GM23338 (cell line): ENCODE results near the gene ASAP2. TPM values are rescaled to one million over a fixed set of nuclear protein-coding genes. Genes with fewer than 3 reads are reported as not detected.

Experiments used
- ATAC-seq: fragments of 200-7000 bp; cut with Tn5 transposase; 3 replicates; pipeline ENCODE4 v1.9.1; 2020
- DNase-seq: peaks from one replicate; pipeline ENCODE4 v3.0.0-alpha.2; 2015; ENCODE audit warnings: low spot score
- H2AFZ ChIP-seq: fragments of 200-600 bp; sonication (generic); 2 replicates; pipeline ENCODE4 v1.8.0; 2016; ENCODE audit warnings: antibody characterized with exemption, mild to moderate bottlenecking, moderate library complexity
- H3F3A ChIP-seq: fragments of 200-600 bp; sonication (generic); replicated peaks from 2 replicates; pipeline ENCODE4 v1.8.0; 2017; ENCODE audit warnings: antibody characterized with exemption, mixed run types, low read depth
- H3K27ac ChIP-seq: fragments of 200-600 bp; sonication (generic); 2 replicates; pipeline ENCODE4 v1.6.1; 2016; ENCODE audit warnings: low read depth
- H3K27me3 ChIP-seq: fragments of 200-600 bp; sonication (generic); 2 replicates; pipeline ENCODE4 v1.8.0; 2016; ENCODE audit warnings: mild to moderate bottlenecking, mixed run types, moderate library complexity; ENCODE audit not compliant: insufficient read depth
- H3K36me3 ChIP-seq: fragments of 200-600 bp; sonication (generic); 2 replicates; pipeline ENCODE4 v1.8.0; 2016; ENCODE audit warnings: mild to moderate bottlenecking; ENCODE audit not compliant: insufficient read depth
- H3K4me1 ChIP-seq: fragments of 200-600 bp; sonication (generic); 2 replicates; pipeline ENCODE4 v1.8.0; 2016; ENCODE audit warnings: mild to moderate bottlenecking, moderate library complexity; ENCODE audit not compliant: insufficient read depth
- H3K4me2 ChIP-seq: fragments of 200-600 bp; sonication (generic); 2 replicates; pipeline ENCODE4 v1.7.1; 2017; ENCODE audit warnings: mixed run types
- H3K4me3 ChIP-seq: fragments of 200-600 bp; sonication (generic); 2 replicates; pipeline ENCODE4 v1.6.1; 2016; ENCODE audit warnings: mixed run types
- H3K79me2 ChIP-seq: fragments of 200-600 bp; sonication (generic); replicated peaks from 2 replicates; pipeline ENCODE4 v1.8.0; 2017; ENCODE audit warnings: mild to moderate bottlenecking; ENCODE audit not compliant: insufficient read depth
- H3K9me2 ChIP-seq: fragments of 200-600 bp; sonication (generic); 2 replicates; pipeline ENCODE4 v1.8.0; 2017; ENCODE audit not compliant: insufficient read depth
- H4K20me1 ChIP-seq: fragments of 200-600 bp; sonication (generic); replicated peaks from 2 replicates; pipeline ENCODE4 v1.8.0; 2017; ENCODE audit warnings: mild to moderate bottlenecking; ENCODE audit not compliant: insufficient read depth
- H3K27ac Mint-ChIP-seq: 2 replicates; pipeline ENCODE4 v1.8.0; 2020; ENCODE audit warnings: inconsistent platforms, mild to moderate bottlenecking, moderate library complexity, mixed read lengths
- H3K27me3 Mint-ChIP-seq: 3 replicates; pipeline ENCODE4 v1.8.0; 2022; ENCODE audit warnings: low read depth, mild to moderate bottlenecking, moderate library complexity, mixed read lengths, inconsistent platforms; ENCODE audit not compliant: insufficient read depth, poor library complexity
- H3K36me3 Mint-ChIP-seq: 3 replicates; pipeline ENCODE4 v1.8.0; 2021; ENCODE audit warnings: low read depth, mild to moderate bottlenecking, inconsistent platforms, moderate library complexity, mixed read lengths
- H3K4me1 Mint-ChIP-seq: 3 replicates; pipeline ENCODE4 v1.8.0; 2020; ENCODE audit warnings: mild to moderate bottlenecking, inconsistent platforms, mixed read lengths
- H3K4me3 Mint-ChIP-seq: 3 replicates; pipeline ENCODE4 v1.8.0; 2021; ENCODE audit warnings: moderate library complexity, mild to moderate bottlenecking, inconsistent platforms, mixed read lengths
- H3K9me3 Mint-ChIP-seq: 3 replicates; pipeline ENCODE4 v1.8.0; 2020; ENCODE audit warnings: moderate library complexity, mild to moderate bottlenecking, inconsistent platforms, mixed read lengths
- CREB1 ChIP-seq: fragments of 250-450 bp; sonication (Bioruptor Pico); IDR thresholded peaks from 2 replicates; pipeline ENCODE4 v1.5.0; 2020; ENCODE audit warnings: low read depth, mild to moderate bottlenecking, moderate library complexity
- EZH2 ChIP-seq: fragments of 200-600 bp; sonication (generic); IDR thresholded peaks from one replicate; pipeline ENCODE4 v1.8.0; 2017; ENCODE audit warnings: antibody characterized with exemption, mild to moderate bottlenecking, low read depth; ENCODE audit not compliant: unreplicated experiment
- EZH2phosphoT487 ChIP-seq: fragments of 200-600 bp; sonication (generic); IDR thresholded peaks from one replicate; pipeline ENCODE4 v1.8.1; 2018; ENCODE audit warnings: antibody characterized with exemption; ENCODE audit not compliant: unreplicated experiment
- JUNB ChIP-seq: IDR thresholded peaks from one replicate; pipeline ENCODE4 v1.6.1; 2016; ENCODE audit warnings: antibody characterized with exemption; ENCODE audit not compliant: unreplicated experiment
- NANOG ChIP-seq: IDR thresholded peaks from 2 replicates; pipeline ENCODE4 v1.6.1; 2016; ENCODE audit warnings: antibody characterized with exemption, borderline replicate concordance
- POLR2AphosphoS5 ChIP-seq: IDR thresholded peaks from 2 replicates; pipeline ENCODE4 v1.6.1; 2016; ENCODE audit warnings: antibody characterized with exemption, low read depth
- STAT1 ChIP-seq: IDR thresholded peaks from one replicate; pipeline ENCODE4 v1.6.1; 2016; ENCODE audit warnings: antibody characterized with exemption; ENCODE audit not compliant: unreplicated experiment
- ZNF114 ChIP-seq: fragments of 250-450 bp; sonication (Bioruptor Pico); IDR thresholded peaks from 2 replicates; pipeline ENCODE4 v1.5.0; 2020; ENCODE audit warnings: mild to moderate bottlenecking, moderate library complexity
- ZNF331 ChIP-seq: fragments of 250-450 bp; sonication (Bioruptor Pico); IDR thresholded peaks from 2 replicates; pipeline ENCODE4 v1.5.0; 2020; ENCODE audit warnings: low read depth, mild to moderate bottlenecking, moderate library complexity
- polyA plus RNA-seq: library from polyadenylated mRNA; unstranded; fragments of >200 nt; fragmentation: Nextera tagmentation; extraction: Ambion mirVana; gene quantifications from 2 replicates; pipeline ENCODE4 v1.2.1, GENCODE V29; 2016
- total RNA-seq: library from RNA; depleted of rRNA; stranded (reverse); fragments of >200 nt; shearing (Covaris generic); gene quantifications from 2 replicates; pipeline ENCODE4 v1.2.3, GENCODE V29; 2014
- TF ChIP-seq, protein P1 (sequence below): fragments of 250-450 bp; sonication (Bioruptor Pico); IDR thresholded peaks from 2 replicates; pipeline ENCODE4 v1.5.0; 2020; ENCODE audit warnings: mild to moderate bottlenecking, moderate library complexity
- TF ChIP-seq, protein P2 (sequence below): IDR thresholded peaks from 2 replicates; pipeline ENCODE4 v1.6.1; 2016; ENCODE audit warnings: antibody characterized with exemption
- TF ChIP-seq, protein P3 (sequence below), 2 experiments: fragments of 200-600 bp in 1 of 2; sonication (generic) in 1 of 2; conservative IDR thresholded peaks; 2 replicates each; pipeline versions ENCODE4 v1.5.1 to v1.6.1; 2016 to 2017; ENCODE audit warnings: antibody characterized with exemption in 2 of 2, low read depth in 2 of 2, mild to moderate bottlenecking in 2 of 2, moderate library complexity in 1 of 2
- TF ChIP-seq, protein P4 (sequence below): IDR thresholded peaks from one replicate; pipeline ENCODE4 v1.6.1; 2018; ENCODE audit warnings: antibody characterized with exemption; ENCODE audit not compliant: unreplicated experiment

The ASAP2 gene
- total and polyA plus RNA-seq, 2 experiments from 2014 or later: 2.6 to 15.6 TPM

DNA sequence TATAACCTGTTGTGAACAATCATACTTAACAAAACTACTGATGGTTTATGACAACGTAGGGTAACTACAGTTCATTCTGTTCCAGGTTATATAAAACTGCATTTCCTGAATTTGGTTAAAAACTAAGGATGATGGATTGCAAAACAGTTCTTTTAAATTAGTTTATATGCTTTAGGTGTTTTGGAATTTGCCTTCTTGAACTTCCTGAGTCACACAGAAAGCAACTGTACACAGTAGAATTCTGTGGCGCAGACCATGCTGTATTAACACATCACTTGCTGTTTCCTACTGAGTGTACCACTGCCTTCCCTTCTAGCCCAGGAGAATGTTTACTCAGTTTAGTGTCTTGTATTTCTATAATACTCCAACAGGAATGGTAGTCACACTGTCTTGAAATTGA is 197.3 kb downstream of the ASAP2 start (continued):
- TF ChIP-seq, protein P1, sequence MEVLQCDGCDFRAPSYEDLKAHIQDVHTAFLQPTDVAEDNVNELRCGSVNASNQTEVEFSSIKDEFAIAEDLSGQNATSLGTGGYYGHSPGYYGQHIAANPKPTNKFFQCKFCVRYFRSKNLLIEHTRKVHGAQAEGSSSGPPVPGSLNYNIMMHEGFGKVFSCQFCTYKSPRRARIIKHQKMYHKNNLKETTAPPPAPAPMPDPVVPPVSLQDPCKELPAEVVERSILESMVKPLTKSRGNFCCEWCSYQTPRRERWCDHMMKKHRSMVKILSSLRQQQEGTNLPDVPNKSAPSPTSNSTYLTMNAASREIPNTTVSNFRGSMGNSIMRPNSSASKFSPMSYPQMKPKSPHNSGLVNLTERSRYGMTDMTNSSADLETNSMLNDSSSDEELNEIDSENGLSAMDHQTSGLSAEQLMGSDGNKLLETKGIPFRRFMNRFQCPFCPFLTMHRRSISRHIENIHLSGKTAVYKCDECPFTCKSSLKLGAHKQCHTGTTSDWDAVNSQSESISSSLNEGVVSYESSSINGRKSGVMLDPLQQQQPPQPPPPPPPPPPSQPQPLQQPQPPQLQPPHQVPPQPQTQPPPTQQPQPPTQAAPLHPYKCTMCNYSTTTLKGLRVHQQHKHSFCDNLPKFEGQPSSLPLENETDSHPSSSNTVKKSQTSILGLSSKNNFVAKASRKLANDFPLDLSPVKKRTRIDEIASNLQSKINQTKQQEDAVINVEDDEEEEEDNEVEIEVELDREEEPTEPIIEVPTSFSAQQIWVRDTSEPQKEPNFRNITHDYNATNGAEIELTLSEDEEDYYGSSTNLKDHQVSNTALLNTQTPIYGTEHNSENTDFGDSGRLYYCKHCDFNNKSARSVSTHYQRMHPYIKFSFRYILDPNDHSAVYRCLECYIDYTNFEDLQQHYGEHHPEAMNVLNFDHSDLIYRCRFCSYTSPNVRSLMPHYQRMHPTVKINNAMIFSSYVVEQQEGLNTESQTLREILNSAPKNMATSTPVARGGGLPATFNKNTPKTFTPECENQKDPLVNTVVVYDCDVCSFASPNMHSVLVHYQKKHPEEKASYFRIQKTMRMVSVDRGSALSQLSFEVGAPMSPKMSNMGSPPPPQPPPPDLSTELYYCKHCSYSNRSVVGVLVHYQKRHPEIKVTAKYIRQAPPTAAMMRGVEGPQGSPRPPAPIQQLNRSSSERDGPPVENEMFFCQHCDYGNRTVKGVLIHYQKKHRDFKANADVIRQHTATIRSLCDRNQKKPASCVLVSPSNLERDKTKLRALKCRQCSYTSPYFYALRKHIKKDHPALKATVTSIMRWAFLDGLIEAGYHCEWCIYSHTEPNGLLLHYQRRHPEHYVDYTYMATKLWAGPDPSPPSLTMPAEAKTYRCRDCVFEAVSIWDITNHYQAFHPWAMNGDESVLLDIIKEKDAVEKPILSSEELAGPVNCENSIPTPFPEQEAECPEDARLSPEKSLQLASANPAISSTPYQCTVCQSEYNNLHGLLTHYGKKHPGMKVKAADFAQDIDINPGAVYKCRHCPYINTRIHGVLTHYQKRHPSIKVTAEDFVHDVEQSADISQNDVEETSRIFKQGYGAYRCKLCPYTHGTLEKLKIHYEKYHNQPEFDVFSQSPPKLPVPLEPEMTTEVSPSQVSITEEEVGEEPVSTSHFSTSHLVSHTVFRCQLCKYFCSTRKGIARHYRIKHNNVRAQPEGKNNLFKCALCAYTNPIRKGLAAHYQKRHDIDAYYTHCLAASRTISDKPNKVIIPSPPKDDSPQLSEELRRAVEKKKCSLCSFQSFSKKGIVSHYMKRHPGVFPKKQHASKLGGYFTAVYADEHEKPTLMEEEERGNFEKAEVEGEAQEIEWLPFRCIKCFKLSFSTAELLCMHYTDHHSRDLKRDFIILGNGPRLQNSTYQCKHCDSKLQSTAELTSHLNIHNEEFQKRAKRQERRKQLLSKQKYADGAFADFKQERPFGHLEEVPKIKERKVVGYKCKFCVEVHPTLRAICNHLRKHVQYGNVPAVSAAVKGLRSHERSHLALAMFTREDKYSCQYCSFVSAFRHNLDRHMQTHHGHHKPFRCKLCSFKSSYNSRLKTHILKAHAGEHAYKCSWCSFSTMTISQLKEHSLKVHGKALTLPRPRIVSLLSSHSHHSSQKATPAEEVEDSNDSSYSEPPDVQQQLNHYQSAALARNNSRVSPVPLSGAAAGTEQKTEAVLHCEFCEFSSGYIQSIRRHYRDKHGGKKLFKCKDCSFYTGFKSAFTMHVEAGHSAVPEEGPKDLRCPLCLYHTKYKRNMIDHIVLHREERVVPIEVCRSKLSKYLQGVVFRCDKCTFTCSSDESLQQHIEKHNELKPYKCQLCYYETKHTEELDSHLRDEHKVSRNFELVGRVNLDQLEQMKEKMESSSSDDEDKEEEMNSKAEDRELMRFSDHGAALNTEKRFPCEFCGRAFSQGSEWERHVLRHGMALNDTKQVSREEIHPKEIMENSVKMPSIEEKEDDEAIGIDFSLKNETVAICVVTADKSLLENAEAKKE (CRISPR knock-in tag): no peak
- TF ChIP-seq ZNF331 (CRISPR knock-in tag) (no peak), EZH2phosphoT487 (no peak)

DNA sequence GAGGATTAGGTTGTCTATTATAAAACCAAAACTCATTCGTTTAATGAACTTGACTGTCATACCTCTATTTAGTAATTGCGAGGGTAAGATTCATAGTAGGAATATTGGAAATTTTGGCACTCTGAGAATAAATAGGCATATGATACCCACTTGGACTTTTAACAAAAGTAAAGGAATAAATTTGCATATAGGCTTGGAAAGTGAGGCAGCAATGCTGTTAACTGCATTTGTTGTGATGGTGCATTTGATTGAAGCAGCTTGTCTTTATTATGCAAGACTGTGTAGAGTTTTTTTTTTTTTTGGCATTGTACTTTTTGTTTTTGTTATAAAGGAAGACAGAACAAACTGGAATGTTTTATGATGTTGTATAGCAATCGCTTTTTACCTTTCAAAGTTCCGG is 197.8 kb downstream of the ASAP2 start:
- no peaks in the 10 kb centered on the region; the same call in 1 of the 2 replicates for H3K36me3 ChIP-seq
- no peak overlapping the region for H3K4me2 ChIP-seq
- no peak overlapping the region for H3K27ac ChIP-seq
- H3K4me3 ChIP-seq: no peak overlapping the region
- H3K9me2 ChIP-seq: no peaks in the 10 kb centered on the region
- H3K27ac Mint-ChIP-seq: no peak overlapping the region
- peaks cover 11% of the 10 kb centered on the region for H3K4me1 Mint-ChIP-seq
- no peak overlapping the region for H3K4me3 Mint-ChIP-seq
- H3K27me3 ChIP-seq: no peaks in the 10 kb centered on the region
- peaks cover 3% of the 10 kb centered on the region; the same call in 1 of the 2 replicates for H4K20me1 ChIP-seq
- H3K79me2 ChIP-seq: no peaks in the 10 kb centered on the region
- 0 out of 2 replicates have a peak, but pooled peaks cover 3% of the 10 kb centered on the region for H3F3A ChIP-seq
- no peaks in the 10 kb centered on the region for H3K9me3 Mint-ChIP-seq
- H3K36me3 Mint-ChIP-seq: peaks cover 6% of the 10 kb centered on the region; the same call in 2 of the 3 replicates
- H3K4me1 ChIP-seq: no peaks in the 10 kb centered on the region
- no peak for ATAC-seq
- H3K27me3 Mint-ChIP-seq: peaks cover 10% of the 10 kb centered on the region
- no peak overlapping the region for H2AFZ ChIP-seq
- DNase-seq: no peak
- no peak for TF ChIP-seq JUNB
- no peak for TF ChIP-seq EZH2
- TF ChIP-seq, protein P2, sequence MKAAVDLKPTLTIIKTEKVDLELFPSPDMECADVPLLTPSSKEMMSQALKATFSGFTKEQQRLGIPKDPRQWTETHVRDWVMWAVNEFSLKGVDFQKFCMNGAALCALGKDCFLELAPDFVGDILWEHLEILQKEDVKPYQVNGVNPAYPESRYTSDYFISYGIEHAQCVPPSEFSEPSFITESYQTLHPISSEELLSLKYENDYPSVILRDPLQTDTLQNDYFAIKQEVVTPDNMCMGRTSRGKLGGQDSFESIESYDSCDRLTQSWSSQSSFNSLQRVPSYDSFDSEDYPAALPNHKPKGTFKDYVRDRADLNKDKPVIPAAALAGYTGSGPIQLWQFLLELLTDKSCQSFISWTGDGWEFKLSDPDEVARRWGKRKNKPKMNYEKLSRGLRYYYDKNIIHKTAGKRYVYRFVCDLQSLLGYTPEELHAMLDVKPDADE: no peak
- TF ChIP-seq NANOG: no peak
- no peak for TF ChIP-seq CREB1 (CRISPR knock-in tag)
- TF ChIP-seq POLR2AphosphoS5: no peak
- no peak for TF ChIP-seq ZNF331 (CRISPR knock-in tag)
- TF ChIP-seq, protein P3, sequence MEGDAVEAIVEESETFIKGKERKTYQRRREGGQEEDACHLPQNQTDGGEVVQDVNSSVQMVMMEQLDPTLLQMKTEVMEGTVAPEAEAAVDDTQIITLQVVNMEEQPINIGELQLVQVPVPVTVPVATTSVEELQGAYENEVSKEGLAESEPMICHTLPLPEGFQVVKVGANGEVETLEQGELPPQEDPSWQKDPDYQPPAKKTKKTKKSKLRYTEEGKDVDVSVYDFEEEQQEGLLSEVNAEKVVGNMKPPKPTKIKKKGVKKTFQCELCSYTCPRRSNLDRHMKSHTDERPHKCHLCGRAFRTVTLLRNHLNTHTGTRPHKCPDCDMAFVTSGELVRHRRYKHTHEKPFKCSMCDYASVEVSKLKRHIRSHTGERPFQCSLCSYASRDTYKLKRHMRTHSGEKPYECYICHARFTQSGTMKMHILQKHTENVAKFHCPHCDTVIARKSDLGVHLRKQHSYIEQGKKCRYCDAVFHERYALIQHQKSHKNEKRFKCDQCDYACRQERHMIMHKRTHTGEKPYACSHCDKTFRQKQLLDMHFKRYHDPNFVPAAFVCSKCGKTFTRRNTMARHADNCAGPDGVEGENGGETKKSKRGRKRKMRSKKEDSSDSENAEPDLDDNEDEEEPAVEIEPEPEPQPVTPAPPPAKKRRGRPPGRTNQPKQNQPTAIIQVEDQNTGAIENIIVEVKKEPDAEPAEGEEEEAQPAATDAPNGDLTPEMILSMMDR (conservative IDR thresholded peaks at IDR 0.05; ENCODE audit: low read depth in 2 of 2): no peak
- TF ChIP-seq, protein P4, sequence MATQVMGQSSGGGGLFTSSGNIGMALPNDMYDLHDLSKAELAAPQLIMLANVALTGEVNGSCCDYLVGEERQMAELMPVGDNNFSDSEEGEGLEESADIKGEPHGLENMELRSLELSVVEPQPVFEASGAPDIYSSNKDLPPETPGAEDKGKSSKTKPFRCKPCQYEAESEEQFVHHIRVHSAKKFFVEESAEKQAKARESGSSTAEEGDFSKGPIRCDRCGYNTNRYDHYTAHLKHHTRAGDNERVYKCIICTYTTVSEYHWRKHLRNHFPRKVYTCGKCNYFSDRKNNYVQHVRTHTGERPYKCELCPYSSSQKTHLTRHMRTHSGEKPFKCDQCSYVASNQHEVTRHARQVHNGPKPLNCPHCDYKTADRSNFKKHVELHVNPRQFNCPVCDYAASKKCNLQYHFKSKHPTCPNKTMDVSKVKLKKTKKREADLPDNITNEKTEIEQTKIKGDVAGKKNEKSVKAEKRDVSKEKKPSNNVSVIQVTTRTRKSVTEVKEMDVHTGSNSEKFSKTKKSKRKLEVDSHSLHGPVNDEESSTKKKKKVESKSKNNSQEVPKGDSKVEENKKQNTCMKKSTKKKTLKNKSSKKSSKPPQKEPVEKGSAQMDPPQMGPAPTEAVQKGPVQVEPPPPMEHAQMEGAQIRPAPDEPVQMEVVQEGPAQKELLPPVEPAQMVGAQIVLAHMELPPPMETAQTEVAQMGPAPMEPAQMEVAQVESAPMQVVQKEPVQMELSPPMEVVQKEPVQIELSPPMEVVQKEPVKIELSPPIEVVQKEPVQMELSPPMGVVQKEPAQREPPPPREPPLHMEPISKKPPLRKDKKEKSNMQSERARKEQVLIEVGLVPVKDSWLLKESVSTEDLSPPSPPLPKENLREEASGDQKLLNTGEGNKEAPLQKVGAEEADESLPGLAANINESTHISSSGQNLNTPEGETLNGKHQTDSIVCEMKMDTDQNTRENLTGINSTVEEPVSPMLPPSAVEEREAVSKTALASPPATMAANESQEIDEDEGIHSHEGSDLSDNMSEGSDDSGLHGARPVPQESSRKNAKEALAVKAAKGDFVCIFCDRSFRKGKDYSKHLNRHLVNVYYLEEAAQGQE: no peak
- TF ChIP-seq ZNF114 (CRISPR knock-in tag): no peak
- no peak for TF ChIP-seq STAT1
